ENCODE data around the gene CLSTN2.

Gene CLSTN2

DNA sequence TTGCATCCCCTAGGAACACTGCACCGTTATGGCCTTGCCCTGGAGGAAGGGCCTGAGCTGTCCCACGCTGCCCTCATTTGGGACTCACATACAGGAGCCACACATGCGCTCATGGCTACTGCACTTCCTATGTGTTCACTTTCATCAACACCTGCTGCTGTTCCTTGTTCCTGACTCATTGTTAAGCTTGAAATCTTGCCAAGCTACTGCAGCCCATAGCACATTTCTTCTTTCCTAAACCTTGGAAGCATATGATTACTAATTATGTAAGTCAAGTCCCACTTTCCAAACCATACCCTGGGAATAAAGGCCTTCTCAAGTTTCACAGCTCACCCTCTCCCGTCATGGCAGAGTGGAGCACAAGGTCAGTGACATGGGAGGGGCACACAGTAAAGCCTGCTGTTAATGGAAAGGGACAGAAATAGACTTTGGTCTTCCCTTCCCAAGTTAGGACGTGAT is 307.9 kb downstream of the CLSTN2 start:
- WGBS, result 68% methylated on average over 4 of the region's 5 CpGs
- Histone ChIP-seq H2BK12ac (ENCODE audit: low read length in 2 of 2) (no peak overlapping the region), H3K36me3 (ENCODE audit: control insufficient read depth in 1 of 2, insufficient read depth in 2 of 2, low read depth in 1 of 2, low read length in 2 of 2) (no peaks in the 10 kb centered on the region), H3K4ac (ENCODE audit: low read depth in 1 of 2, low read length in 2 of 2) (no peak overlapping the region), H4K91ac (ENCODE audit: low read length) (no peak overlapping the region), H3K9ac (ENCODE audit: low read length) (no peak overlapping the region), H2AK5ac (ENCODE audit: low read length, severe bottlenecking) (no peak overlapping the region), H2BK120ac (ENCODE audit: low read depth, low read length) (no peak overlapping the region), H3K14ac (ENCODE audit: low read length in 2 of 2) (no peak overlapping the region), H3K18ac (ENCODE audit: low read depth in 1 of 2, low read length in 2 of 2) (no peak overlapping the region), H3K27me3 (ENCODE audit: control insufficient read depth in 1 of 2, insufficient read depth in 1 of 2, low read length in 2 of 2) (peaks cover 0 to 3% of the 10 kb centered on the region in 2 experiments), H2AFZ (ENCODE audit: low read depth, low read length) (no peak overlapping the region), H3K79me1 (replicated peaks; ENCODE audit: low read length, poor library complexity, severe bottlenecking) (no peaks in the 10 kb centered on the region), H3K9me3 (ENCODE audit: control insufficient read depth, low read length) (no peaks in the 10 kb centered on the region), H3K4me3 (ENCODE audit: insufficient read depth in 1 of 2, low read depth in 1 of 2, low read length in 2 of 2) (no peak overlapping the region), H4K8ac (ENCODE audit: low read length) (no peak overlapping the region), H3K4me1 (ENCODE audit: control insufficient read depth, insufficient read depth, low read depth, low read length) (peaks cover 15% of the 10 kb centered on the region), H2BK15ac (ENCODE audit: low read depth, poor library complexity, severe bottlenecking) (no peak overlapping the region), H3K27ac (ENCODE audit: low read length, poor library complexity, severe bottlenecking) (peak overlapping the region; percentile 5), H3K23ac (ENCODE audit: low read length in 2 of 2) (no peak overlapping the region), H2BK5ac (ENCODE audit: low read depth, low read length, poor library complexity, severe bottlenecking) (no peak overlapping the region), H3K4me2 (ENCODE audit: low read length, poor library complexity, severe bottlenecking) (no peak overlapping the region)
- DNase-seq, result no peak

DNA sequence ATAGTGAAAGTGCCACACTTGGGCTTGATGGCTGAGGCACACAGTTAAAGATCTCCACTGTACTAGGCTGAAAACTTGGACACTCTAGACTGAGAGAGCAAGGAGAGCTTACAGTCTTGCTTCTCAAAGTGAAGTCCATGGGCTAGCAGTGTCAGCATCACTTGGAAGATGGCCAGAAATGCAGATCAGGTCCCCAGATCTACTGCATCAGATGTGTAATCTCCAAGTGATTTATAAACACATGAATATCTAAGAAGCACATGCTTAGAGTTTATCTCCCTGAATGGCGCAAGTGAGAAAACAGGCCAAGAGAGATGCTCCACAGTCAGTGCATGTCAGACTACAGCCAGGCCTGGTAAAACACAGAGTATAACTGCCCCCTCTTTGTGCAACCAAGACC is 308.6 kb downstream of the CLSTN2 start:
- Histone ChIP-seq H3K4ac (ENCODE audit: low read depth in 1 of 2, low read length in 2 of 2) (no peak overlapping the region), H3K4me3 (ENCODE audit: insufficient read depth in 1 of 2, low read depth in 1 of 2, low read length in 2 of 2) (no peak overlapping the region), H2BK120ac (ENCODE audit: low read depth, low read length) (no peak overlapping the region), H3K4me1 (ENCODE audit: control insufficient read depth, insufficient read depth, low read depth, low read length) (peaks cover 15% of the 10 kb centered on the region), H2BK5ac (ENCODE audit: low read depth, low read length, poor library complexity, severe bottlenecking) (no peak overlapping the region), H2BK12ac (ENCODE audit: low read length in 2 of 2) (no peak overlapping the region), H3K27ac (ENCODE audit: low read length, poor library complexity, severe bottlenecking) (no peak overlapping the region), H3K79me1 (replicated peaks; ENCODE audit: low read length, poor library complexity, severe bottlenecking) (no peaks in the 10 kb centered on the region), H3K14ac (ENCODE audit: low read length in 2 of 2) (no peak overlapping the region), H3K36me3 (ENCODE audit: control insufficient read depth in 1 of 2, insufficient read depth in 2 of 2, low read depth in 1 of 2, low read length in 2 of 2) (no peaks in the 10 kb centered on the region), H2AFZ (ENCODE audit: low read depth, low read length) (no peak overlapping the region), H3K9ac (ENCODE audit: low read length) (no peak overlapping the region), H3K18ac (ENCODE audit: low read depth in 1 of 2, low read length in 2 of 2) (no peak overlapping the region), H2BK15ac (ENCODE audit: low read depth, poor library complexity, severe bottlenecking) (no peak overlapping the region), H3K9me3 (ENCODE audit: control insufficient read depth, low read length) (no peaks in the 10 kb centered on the region), H4K91ac (ENCODE audit: low read length) (no peak overlapping the region), H3K23ac (ENCODE audit: low read length in 2 of 2) (no peak overlapping the region), H3K4me2 (ENCODE audit: low read length, poor library complexity, severe bottlenecking) (no peak overlapping the region), H4K8ac (ENCODE audit: low read length) (no peak overlapping the region), H3K27me3 (ENCODE audit: control insufficient read depth in 1 of 2, insufficient read depth in 1 of 2, low read length in 2 of 2) (peaks cover 0 to 3% of the 10 kb centered on the region in 2 experiments), H2AK5ac (ENCODE audit: low read length, severe bottlenecking) (no peak overlapping the region)
- WGBS, result 100% methylated on average over 1 of the region's 1 CpG
- no peak for DNase-seq

DNA sequence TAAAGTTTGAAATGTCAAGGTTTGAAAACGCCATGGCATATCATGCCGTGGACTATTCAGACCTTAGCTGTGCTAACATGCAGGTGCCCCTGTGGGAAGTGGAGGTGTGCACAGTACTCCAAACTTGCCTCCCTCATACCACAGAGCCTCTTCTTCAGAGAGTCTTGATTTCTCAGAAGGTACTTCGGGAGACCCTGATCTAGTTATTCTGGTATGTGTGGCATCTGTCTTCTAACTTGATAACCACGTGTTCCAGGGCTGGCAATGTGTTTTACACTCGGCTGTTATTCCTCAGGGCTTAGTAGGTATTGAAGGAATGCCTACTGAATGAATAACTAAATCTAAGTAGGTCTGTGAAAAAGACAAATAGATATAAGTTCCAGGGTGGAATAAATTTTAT is 309.9 kb downstream of the CLSTN2 start:
- Histone ChIP-seq H3K14ac (ENCODE audit: low read length in 2 of 2) (no peak overlapping the region), H3K9ac (ENCODE audit: low read length) (no peak overlapping the region), H3K79me1 (replicated peaks; ENCODE audit: low read length, poor library complexity, severe bottlenecking) (no peaks in the 10 kb centered on the region), H3K4ac (ENCODE audit: low read depth in 1 of 2, low read length in 2 of 2) (no peak overlapping the region), H3K9me3 (ENCODE audit: control insufficient read depth, low read length) (no peaks in the 10 kb centered on the region), H3K4me1 (ENCODE audit: control insufficient read depth, insufficient read depth, low read depth, low read length) (peaks cover 15% of the 10 kb centered on the region), H2BK5ac (ENCODE audit: low read depth, low read length, poor library complexity, severe bottlenecking) (no peak overlapping the region), H3K36me3 (ENCODE audit: control insufficient read depth in 1 of 2, insufficient read depth in 2 of 2, low read depth in 1 of 2, low read length in 2 of 2) (no peaks in the 10 kb centered on the region), H2BK120ac (ENCODE audit: low read depth, low read length) (no peak overlapping the region), H2BK15ac (ENCODE audit: low read depth, poor library complexity, severe bottlenecking) (no peak overlapping the region), H3K4me3 (ENCODE audit: insufficient read depth in 1 of 2, low read depth in 1 of 2, low read length in 2 of 2) (no peak overlapping the region), H4K8ac (ENCODE audit: low read length) (no peak overlapping the region), H3K27me3 (ENCODE audit: control insufficient read depth in 1 of 2, insufficient read depth in 1 of 2, low read length in 2 of 2) (peaks cover 0 to 3% of the 10 kb centered on the region in 2 experiments), H3K18ac (ENCODE audit: low read depth in 1 of 2, low read length in 2 of 2) (no peak overlapping the region), H2AK5ac (ENCODE audit: low read length, severe bottlenecking) (no peak overlapping the region), H4K91ac (ENCODE audit: low read length) (no peak overlapping the region), H3K23ac (ENCODE audit: low read length in 2 of 2) (no peak overlapping the region), H2BK12ac (ENCODE audit: low read length in 2 of 2) (no peak overlapping the region), H2AFZ (ENCODE audit: low read depth, low read length) (no peak overlapping the region), H3K27ac (ENCODE audit: low read length, poor library complexity, severe bottlenecking) (peak overlapping the region; percentile 77), H3K4me2 (ENCODE audit: low read length, poor library complexity, severe bottlenecking) (no peak overlapping the region)
- DNase-seq, result no peak
- WGBS, result 29% methylated on average over 5 of the region's 5 CpGs

- Histone ChIP-seq H4K8ac (ENCODE audit: low read length) (no peak overlapping the region), H2BK12ac (ENCODE audit: low read length in 2 of 2) (no peak overlapping the region), H3K18ac (ENCODE audit: low read depth in 1 of 2, low read length in 2 of 2) (no peak overlapping the region), H3K14ac (ENCODE audit: low read length in 2 of 2) (no peak overlapping the region), H2BK120ac (ENCODE audit: low read depth, low read length) (no peak overlapping the region), H2BK15ac (ENCODE audit: low read depth, poor library complexity, severe bottlenecking) (no peak overlapping the region), H3K79me1 (replicated peaks; ENCODE audit: low read length, poor library complexity, severe bottlenecking) (no peaks in the 10 kb centered on the region), H3K4me3 (ENCODE audit: insufficient read depth in 1 of 2, low read depth in 1 of 2, low read length in 2 of 2) (no peak overlapping the region), H2AFZ (ENCODE audit: low read depth, low read length) (no peak overlapping the region), H3K23ac (ENCODE audit: low read length in 2 of 2) (no peak overlapping the region), H3K9me3 (ENCODE audit: control insufficient read depth, low read length) (no peaks in the 10 kb centered on the region), H2BK5ac (ENCODE audit: low read depth, low read length, poor library complexity, severe bottlenecking) (no peak overlapping the region), H3K27ac (ENCODE audit: low read length, poor library complexity, severe bottlenecking) (no peak overlapping the region), H3K27me3 (ENCODE audit: control insufficient read depth in 1 of 2, insufficient read depth in 1 of 2, low read length in 2 of 2) (peaks cover 0 to 3% of the 10 kb centered on the region in 2 experiments), H2AK5ac (ENCODE audit: low read length, severe bottlenecking) (peak overlapping the region; percentile 33), H3K4ac (ENCODE audit: low read depth in 1 of 2, low read length in 2 of 2) (no peak overlapping the region), H3K4me2 (ENCODE audit: low read length, poor library complexity, severe bottlenecking) (no peak overlapping the region), H4K91ac (ENCODE audit: low read length) (no peak overlapping the region), H3K9ac (ENCODE audit: low read length) (no peak overlapping the region), H3K36me3 (ENCODE audit: control insufficient read depth in 1 of 2, insufficient read depth in 2 of 2, low read depth in 1 of 2, low read length in 2 of 2) (no peaks in the 10 kb centered on the region), H3K4me1 (ENCODE audit: control insufficient read depth, insufficient read depth, low read depth, low read length) (peaks cover 15% of the 10 kb centered on the region)
- DNase-seq, result no peak
- 44% methylated on average over 3 of the region's 3 CpGs for WGBS
Observed at GRCh38 chr3:140246578-140246977, 311.6 kb downstream of the CLSTN2 start.
